Stimulated activated naive CD8-positive, alpha-beta T cell treated with anti-CD3 and anti-CD28 coated beads, Interleukin-15, Interleukin-2, amounts not matched to agents 100 U/mL and 50 U/mL, for 24 hours (primary cell): Measurements from ENCODE around the gene HSD17B4.
"Not testable (repeated sequence)": the region's sequence is repeated elsewhere in the genome, so short reads cannot be mapped to it uniquely, and the experiment has no call there.

ENCODE experiments used
- ATAC-seq: fragments of 150-1000 bp; cut with Tn5 transposase; one replicate; pipeline ENCODE4 v1.10.0; 2021
- DNase-seq: peaks from one replicate; pipeline ENCODE4 v3.0.0; 2021

HSD17B4 gene

GRCh38 chr5:119452373-119453039 lies at the start of gene HSD17B4:
Gene HSD17B4 (plus strand): TSS chr5:119452497. CDS start chr5:119452576, 79 bp downstream.
- ATAC-seq, result peak; percentile 94
- DNase-seq, result peak; percentile 82

- ATAC-seq (no peak), DNase-seq (no peak)
Observed at GRCh38 chr5:119402555-119402954, 49.7 kb upstream of the HSD17B4 start.

GRCh38 chr5:119404033-119404432 lies 48.3 kb upstream of the HSD17B4 start:
- DNase-seq (no peak), ATAC-seq (no peak)

GRCh38 chr5:119405419-119405818 lies 46.9 kb upstream of the HSD17B4 start:
- DNase-seq, result no peak
- peak; percentile 13 for ATAC-seq

GRCh38 chr5:119406551-119407110 lies 45.7 kb upstream of the HSD17B4 start:
- no peak for DNase-seq
- ATAC-seq, result no peak

- ATAC-seq, result no peak
Observed at GRCh38 chr5:119409235-119409815, 43.0 kb upstream of the HSD17B4 start.

GRCh38 chr5:119410448-119411159 lies 41.7 kb upstream of the HSD17B4 start:
- no peak for DNase-seq

More at GRCh38 chr5:119409235-119409815, 43.0 kb upstream of the HSD17B4 start:
- DNase-seq, result no peak

GRCh38 chr5:119411361-119412278 lies 40.7 kb upstream of the HSD17B4 start:
- peak; percentile 41 for DNase-seq

More at GRCh38 chr5:119410448-119411159, 41.7 kb upstream of the HSD17B4 start:
- no peak for ATAC-seq

GRCh38 chr5:119412279-119413227 lies 39.7 kb upstream of the HSD17B4 start:
- DNase-seq (no peak), ATAC-seq (no peak)

More at GRCh38 chr5:119411361-119412278, 40.7 kb upstream of the HSD17B4 start:
- peak; percentile 85 for ATAC-seq

- not testable (repeated sequence) for ATAC-seq, DNase-seq
Observed at GRCh38 chr5:119414124-119414734, 38.1 kb upstream of the HSD17B4 start.

GRCh38 chr5:119417891-119418605 lies 34.2 kb upstream of the HSD17B4 start:
- ATAC-seq, result no peak
- DNase-seq, result no peak

GRCh38 chr5:119418606-119419100 lies 33.6 kb upstream of the HSD17B4 start:
- ATAC-seq (peak; percentile 63), DNase-seq (no peak)

GRCh38 chr5:119420169-119420568 lies 32.1 kb upstream of the HSD17B4 start:
- DNase-seq (no peak), ATAC-seq (no peak)

GRCh38 chr5:119426057-119426456 lies 26.2 kb upstream of the HSD17B4 start:
- ATAC-seq, result no peak
- DNase-seq, result no peak

GRCh38 chr5:119427060-119427459 lies 25.2 kb upstream of the HSD17B4 start:
- ATAC-seq (no peak), DNase-seq (no peak)

- DNase-seq, ATAC-seq: not testable (repeated sequence)
Observed at GRCh38 chr5:119427596-119427995, 24.7 kb upstream of the HSD17B4 start.

GRCh38 chr5:119428166-119428565 lies 24.1 kb upstream of the HSD17B4 start:
- ATAC-seq, DNase-seq: not testable (repeated sequence)

GRCh38 chr5:119428574-119428973 lies 23.7 kb upstream of the HSD17B4 start:
- DNase-seq, ATAC-seq: not testable (repeated sequence)

GRCh38 chr5:119432674-119433237 lies 19.5 kb upstream of the HSD17B4 start:
- ATAC-seq, DNase-seq: not testable (repeated sequence)
